H1 (cell line): ENCODE data around the gene SMIM15. TPM values are rescaled to one million over a fixed set of nuclear protein-coding genes. Genes with fewer than 3 reads are reported as not detected.

Experiments
- CTCF ChIA-PET: fragments of 300-600 bp; sonication (Branson Sonifier 250); formaldehyde crosslinking; loops from one replicate; lab custom pipeline; 2021; ENCODE audit not compliant: partially characterized antibody; lab: Charles Lee
- POLR2A ChIA-PET: fragments of 300-600 bp; sonication (Branson Sonifier 250); formaldehyde crosslinking; loops from one replicate; lab custom pipeline; 2021; ENCODE audit warnings: inconsistent platforms; ENCODE audit not compliant: partially characterized antibody; lab: Charles Lee
- DNase-seq, 2 experiments: peaks; one replicate each; pipeline versions ENCODE4 v3.0.0 to v3.0.0-alpha.2; 2010 to 2022; ENCODE audit warnings: low spot score in 2 of 2, low read depth in 1 of 2, mixed read lengths in 1 of 2
- FAIRE-seq: peaks from 2 replicates; lab custom pipeline; 2011; peaks lifted over from hg19 to GRCh38; lab: Jason Lieb, UNC
- H2AFZ ChIP-seq: 2 replicates; pipeline ENCODE4 v1.8.1; 2012; ENCODE audit warnings: low read length, inconsistent platforms
- H2AK5ac ChIP-seq: 2 replicates; pipeline ENCODE4 v1.6.1; 2013; ENCODE audit warnings: low read depth, low read length
- H2BK120ac ChIP-seq: replicated peaks from 2 replicates; pipeline ENCODE3; 2013; ENCODE audit warnings: low read depth, low read length, inconsistent platforms
- H2BK12ac ChIP-seq: 2 replicates; pipeline ENCODE4 v1.6.1; 2013; ENCODE audit warnings: low read depth, low read length
- H2BK15ac ChIP-seq: 2 replicates; pipeline ENCODE4 v1.6.1; 2013; ENCODE audit warnings: low read length
- H2BK20ac ChIP-seq: 2 replicates; pipeline ENCODE4 v1.6.1; 2013; ENCODE audit warnings: low read length
- H2BK5ac ChIP-seq: 2 replicates; pipeline ENCODE4 v1.6.1; 2013; ENCODE audit warnings: low read depth, low read length
- H3K14ac ChIP-seq: 2 replicates; pipeline ENCODE4 v1.6.1; 2013; ENCODE audit warnings: inconsistent platforms; ENCODE audit not compliant: insufficient read length
- H3K18ac ChIP-seq: 2 replicates; pipeline ENCODE4 v1.6.1; 2013; ENCODE audit warnings: low read length; ENCODE audit errors: extremely low read depth
- H3K23ac ChIP-seq: 2 replicates; pipeline ENCODE4 v1.6.1; 2013; ENCODE audit warnings: inconsistent platforms; ENCODE audit not compliant: insufficient read length
- H3K23me2 ChIP-seq: 2 replicates; pipeline ENCODE4 v1.6.1; 2013; ENCODE audit warnings: low read depth, low read length
- H3K27ac ChIP-seq: 2 replicates; pipeline ENCODE4 v1.6.1; 2011; ENCODE audit warnings: low read depth, low read length, inconsistent platforms
- H3K27me3 ChIP-seq, 4 experiments: replicated peaks in 1 of 4; 1 replicate in 1 of 4; 2 replicates in 3 of 4; pipeline versions ENCODE4 v1.6.1 to v1.8.1; 2011 to 2013; ENCODE audit warnings: low read length in 3 of 4, mild to moderate bottlenecking in 3 of 4, inconsistent platforms in 2 of 4, mixed read lengths in 2 of 4, moderate library complexity in 1 of 4; ENCODE audit not compliant: control insufficient read depth in 3 of 4, insufficient read depth in 3 of 4; ENCODE audit errors: extremely low read depth in 1 of 4
- H3K36me3 ChIP-seq, 4 experiments: 2 replicates each; pipeline versions ENCODE4 v1.6.1 to v1.8.1; 2011 to 2013; ENCODE audit warnings: mild to moderate bottlenecking in 4 of 4, low read length in 3 of 4, moderate library complexity in 2 of 4, control low read depth in 1 of 4, inconsistent platforms in 1 of 4; ENCODE audit not compliant: insufficient read depth in 4 of 4, control insufficient read depth in 2 of 4
- H3K4ac ChIP-seq: replicated peaks from 2 replicates; pipeline ENCODE3; 2013; ENCODE audit warnings: low read length, low read depth, mixed read lengths, inconsistent platforms; ENCODE audit not compliant: insufficient read length
- H3K4me1 ChIP-seq, 4 experiments: replicated peaks in 1 of 4; 1 replicate in 1 of 4; 2 replicates in 3 of 4; pipeline versions ENCODE4 v1.6.1 to v1.8.1; 2011 to 2013; ENCODE audit warnings: low read length in 3 of 4, inconsistent platforms in 2 of 4, mixed read lengths in 1 of 4; ENCODE audit not compliant: insufficient read depth in 4 of 4, control insufficient read depth in 3 of 4
- H3K4me2 ChIP-seq, 2 experiments: 2 replicates each; pipeline versions ENCODE4 v1.6.1 to v1.8.1; 2011 to 2013; ENCODE audit warnings: low read depth in 2 of 2, low read length in 2 of 2, control low read depth in 1 of 2, inconsistent platforms in 1 of 2, mild to moderate bottlenecking in 1 of 2; ENCODE audit not compliant: insufficient read depth in 1 of 2
- H3K4me3 ChIP-seq, 4 experiments: fragments of 200-600, 300-600 bp in 1 of 4; sonication (generic), shearing (Covaris generic), sonication (Bioruptor Twin) in 1 of 4; 2 replicates each; pipeline versions ENCODE4 v1.5.1 to v1.8.1; 2011 to 2016; ENCODE audit warnings: low read length in 4 of 4, low read depth in 3 of 4, control low read depth in 2 of 4, inconsistent platforms in 2 of 4, mild to moderate bottlenecking in 2 of 4, mixed read lengths in 1 of 4, moderate library complexity in 1 of 4; ENCODE audit not compliant: insufficient read depth in 2 of 4; ENCODE audit errors: extremely low read depth in 1 of 4
- H3K56ac ChIP-seq: replicated peaks from 2 replicates; pipeline ENCODE3; 2013; ENCODE audit warnings: low read depth, mild to moderate bottlenecking, mixed read lengths, low read length, inconsistent platforms; ENCODE audit not compliant: insufficient read length
- H3K79me1 ChIP-seq: 2 replicates; pipeline ENCODE4 v1.6.1; 2013; ENCODE audit warnings: low read depth, low read length, control low read depth
- H3K79me2 ChIP-seq, 2 experiments: 2 replicates each; pipeline versions ENCODE4 v1.6.1 to v1.8.1; 2012 to 2013; ENCODE audit warnings: low read length in 2 of 2, mild to moderate bottlenecking in 2 of 2, inconsistent platforms in 1 of 2; ENCODE audit not compliant: insufficient read depth in 2 of 2, control insufficient read depth in 1 of 2
- H3K9ac ChIP-seq, 4 experiments: replicated peaks in 1 of 4; 1 replicate in 1 of 4; 2 replicates in 3 of 4; pipeline versions ENCODE4 v1.6.1 to v1.8.1; 2011 to 2013; ENCODE audit warnings: low read depth in 3 of 4, low read length in 3 of 4, control low read depth in 2 of 4, mild to moderate bottlenecking in 2 of 4, moderate library complexity in 2 of 4, inconsistent platforms in 1 of 4; ENCODE audit errors: extremely low read depth in 1 of 4
- H3K9me3 ChIP-seq, 2 experiments: 2 replicates each; pipeline versions ENCODE4 v1.6.1 to v1.8.1; 2012 to 2013; ENCODE audit warnings: mild to moderate bottlenecking in 2 of 2, moderate library complexity in 2 of 2, control low read depth in 1 of 2, inconsistent platforms in 1 of 2, low read depth in 1 of 2, low read length in 1 of 2, mixed read lengths in 1 of 2; ENCODE audit not compliant: insufficient read depth in 2 of 2
- H4K20me1 ChIP-seq, 2 experiments: replicated peaks in 1 of 2; 2 replicates each; pipeline versions ENCODE3 to v1.8.1; 2011 to 2013; ENCODE audit warnings: inconsistent platforms in 2 of 2, low read length in 2 of 2, mild to moderate bottlenecking in 1 of 2; ENCODE audit not compliant: insufficient read depth in 2 of 2, control insufficient read depth in 1 of 2
- H4K5ac ChIP-seq: 2 replicates; pipeline ENCODE4 v1.6.1; 2013; ENCODE audit warnings: low read length, low read depth, mixed read lengths, inconsistent platforms; ENCODE audit not compliant: insufficient read length
- H4K8ac ChIP-seq: 2 replicates; pipeline ENCODE4 v1.8.0; 2013; ENCODE audit warnings: mild to moderate bottlenecking, moderate library complexity, low read length, inconsistent platforms; ENCODE audit not compliant: insufficient read depth; ENCODE audit errors: extremely low read depth
- H4K91ac ChIP-seq: replicated peaks from 2 replicates; pipeline ENCODE3; 2013; ENCODE audit warnings: low read length, mixed read lengths, inconsistent platforms; ENCODE audit not compliant: insufficient read length
- EGR1 ChIP-seq: IDR thresholded peaks from 2 replicates; pipeline ENCODE4 v1.6.1; 2011; ENCODE audit warnings: low read depth, low read length, borderline replicate concordance
- GABPA ChIP-seq: IDR thresholded peaks from 2 replicates; pipeline ENCODE4 v1.6.1; 2011; ENCODE audit warnings: mild to moderate bottlenecking, low read length, moderate library complexity, borderline replicate concordance; ENCODE audit not compliant: insufficient read depth
- KDM5A ChIP-seq: fragments of 200-600 bp; IDR thresholded peaks from 2 replicates; pipeline ENCODE4 v1.7.1; 2012; ENCODE audit warnings: mild to moderate bottlenecking, low read length, inconsistent platforms, mixed read lengths
- whole genome bisulfite sequencing, 2 experiments: shearing (Covaris generic) in 1 of 2; methylation state at CpG; one replicate each; pipeline versions ENCODE4 v1.1.6 to v1.1.7; 2013 to 2015; ENCODE audit warnings: low lambda C conversion rate in 2 of 2, mixed read lengths in 2 of 2, inconsistent platforms in 1 of 2, low coverage in 1 of 2, missing lambda C conversion rate in 1 of 2; ENCODE audit not compliant: insufficient replicate concordance in 2 of 2, insufficient coverage in 1 of 2, insufficient read length in 1 of 2; ENCODE audit errors: extremely low coverage in 1 of 2, missing lambda C conversion rate in 1 of 2; 5-methylcytosine and 5-hydroxymethylcytosine counted together
- polyA plus RNA-seq, 7 experiments: library from polyadenylated mRNA; depleted of rRNA in 3 of 7; stranded (reverse) in 5 of 7; unstranded in 2 of 7; fragments of >200 nt in 5 of 7; fragments of 200-250 nt in 2 of 7; gene quantifications; 1 replicate in 5 of 7; 2 replicates in 1 of 7; 4 replicates in 1 of 7; pipeline versions ENCODE4 v1.2.1 to v1.2.3, GENCODE V29; 2011 to 2013; ENCODE audit warnings: missing spikeins in 2 of 7, mixed read lengths in 2 of 7
- total RNA-seq: library from RNA; stranded (reverse); fragmentation: NEBNext Ultra II Directional; extraction: Animal tissue kit (Norgen Biotek cat#: 25700); gene quantifications from 2 replicates; pipeline ENCODE4 v1.2.1, GENCODE V29; 2021
- TF ChIP-seq, protein P1 (sequence below): IDR thresholded peaks from 2 replicates; pipeline ENCODE4 v1.6.1; 2012; ENCODE audit warnings: inconsistent platforms

The SMIM15 gene
- total and polyA plus RNA-seq, 2 of the 8 experiments (the other 6 are each of a cell fraction or from before 2014, with no cell fraction given) = 17.6 to 53.1 TPM

DNA sequence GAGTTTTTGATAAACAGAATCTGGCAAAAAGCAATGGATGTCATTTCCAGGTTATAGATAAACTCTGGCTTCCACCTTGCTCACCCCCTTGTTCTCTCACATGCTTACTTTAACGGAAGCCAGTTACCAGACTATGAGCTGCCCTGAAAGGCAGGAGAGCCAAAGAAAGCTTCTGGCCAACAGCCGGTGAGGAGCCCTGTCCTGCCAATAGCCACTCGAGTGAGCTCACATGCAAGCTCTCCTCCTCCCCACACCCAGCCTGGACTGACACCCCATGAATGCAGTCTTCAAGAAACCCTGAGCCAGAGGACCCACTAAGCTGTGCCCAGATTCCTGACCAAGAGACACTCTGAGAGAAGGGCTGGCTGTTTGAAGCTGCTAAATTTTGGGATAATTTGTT lies 14.4 kb upstream of the SMIM15 start:
- ChIA-PET CTCF (interaction anchor here (0.9 to 1.2 kb wide), 2 partner anchors 8 to 151 kb away, joined by 3 to 4 read pairs; no protein-coding TSS in a partner anchor), POLR2A (interaction anchor here (1.0 to 1.5 kb wide), 3 partner anchors 8 to 13 kb away, joined by 3 read pairs; no protein-coding TSS in a partner anchor)
- H3K79me1 ChIP-seq = no peaks in the 10 kb centered on the region
- H4K5ac ChIP-seq = no peak overlapping the region
- no peak overlapping the region for H3K4ac ChIP-seq
- TF ChIP-seq, protein P1, sequence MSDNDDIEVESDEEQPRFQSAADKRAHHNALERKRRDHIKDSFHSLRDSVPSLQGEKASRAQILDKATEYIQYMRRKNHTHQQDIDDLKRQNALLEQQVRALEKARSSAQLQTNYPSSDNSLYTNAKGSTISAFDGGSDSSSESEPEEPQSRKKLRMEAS = no peak
- TF ChIP-seq KDM5A = no peak
- no peak for TF ChIP-seq EGR1
- TF ChIP-seq GABPA = no peak
- FAIRE-seq = no peak
- H2BK5ac ChIP-seq = no peak overlapping the region
- H3K4me1 ChIP-seq = no peaks in the 10 kb centered on the region
- H2AK5ac ChIP-seq = no peak overlapping the region
- no peak overlapping the region for H4K91ac ChIP-seq
- DNase-seq = no peak
- no peak overlapping the region for H2BK15ac ChIP-seq
- no peak overlapping the region for H3K23ac ChIP-seq
- no peak overlapping the region for H2BK20ac ChIP-seq
- no peak overlapping the region for H3K27ac ChIP-seq
- no peaks in the 10 kb centered on the region for H4K20me1 ChIP-seq
- no peak overlapping the region for H3K4me3 ChIP-seq
- no peak overlapping the region for H2BK120ac ChIP-seq
- WGBS, 2 experiments = 86% methylated on average over 3 of the region's 3 CpGs; no CpG with 5 or more reads in 1 of the 2 experiments
- no peak overlapping the region for H3K56ac ChIP-seq
- H3K18ac ChIP-seq = no peak overlapping the region
- H3K14ac ChIP-seq = no peak overlapping the region
- H3K79me2 ChIP-seq = no peaks in the 10 kb centered on the region
- no peaks in the 10 kb centered on the region for H3K36me3 ChIP-seq
- no peak overlapping the region for H2AFZ ChIP-seq
- H2BK12ac ChIP-seq = no peak overlapping the region
- no peak overlapping the region for H3K4me2 ChIP-seq
- H4K8ac ChIP-seq = no peak overlapping the region
- H3K23me2 ChIP-seq = no peaks in the 10 kb centered on the region
- H3K9me3 ChIP-seq = no peaks in the 10 kb centered on the region
- H3K27me3 ChIP-seq = no peaks in the 10 kb centered on the region
- no peak overlapping the region for H3K9ac ChIP-seq
